HPDE6-E6E7 (cell line): Measurements from ENCODE around the gene ZCCHC14.
"Not testable (repeated sequence)": the region's sequence is repeated elsewhere in the genome, so short reads cannot be mapped to it uniquely, and the experiment has no call there.

Experiments
- DNase-seq: peaks from one replicate; pipeline ENCODE4 v3.0.0; 2011; ENCODE audit warnings: missing footprints; ENCODE audit errors: extremely low spot score

Gene ZCCHC14

DNA sequence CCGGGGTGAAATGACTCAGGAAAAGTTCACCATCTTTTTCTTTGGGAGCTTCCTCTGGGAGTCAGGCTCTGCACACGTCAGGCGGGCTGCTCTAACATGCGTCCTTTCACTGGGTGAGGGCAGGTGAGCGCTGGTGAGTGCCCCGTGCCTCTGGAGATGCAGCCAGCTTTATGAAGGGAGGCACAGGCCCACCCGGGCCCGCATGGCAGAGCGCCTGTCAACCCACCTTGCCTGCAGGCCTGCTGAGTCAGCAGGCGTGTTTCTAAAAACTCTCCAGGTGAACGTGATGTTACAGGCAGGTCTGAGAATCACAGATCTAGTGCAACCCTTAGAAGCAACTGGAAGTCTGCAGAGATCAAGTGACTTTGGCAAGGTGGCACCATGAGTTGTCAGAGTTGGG lies 82.3 kb downstream of the ZCCHC14 start:
- no peak for DNase-seq

- DNase-seq: no peak
These were observed 83.0 kb downstream of the ZCCHC14 start for GRCh38 chr16:87409781-87410180.

GRCh38 chr16:87409153-87409552 lies 83.7 kb downstream of the ZCCHC14 start:
- no peak for DNase-seq

GRCh38 chr16:87407511-87408112 lies 85.2 kb downstream of the ZCCHC14 start:
- no peak for DNase-seq

DNA sequence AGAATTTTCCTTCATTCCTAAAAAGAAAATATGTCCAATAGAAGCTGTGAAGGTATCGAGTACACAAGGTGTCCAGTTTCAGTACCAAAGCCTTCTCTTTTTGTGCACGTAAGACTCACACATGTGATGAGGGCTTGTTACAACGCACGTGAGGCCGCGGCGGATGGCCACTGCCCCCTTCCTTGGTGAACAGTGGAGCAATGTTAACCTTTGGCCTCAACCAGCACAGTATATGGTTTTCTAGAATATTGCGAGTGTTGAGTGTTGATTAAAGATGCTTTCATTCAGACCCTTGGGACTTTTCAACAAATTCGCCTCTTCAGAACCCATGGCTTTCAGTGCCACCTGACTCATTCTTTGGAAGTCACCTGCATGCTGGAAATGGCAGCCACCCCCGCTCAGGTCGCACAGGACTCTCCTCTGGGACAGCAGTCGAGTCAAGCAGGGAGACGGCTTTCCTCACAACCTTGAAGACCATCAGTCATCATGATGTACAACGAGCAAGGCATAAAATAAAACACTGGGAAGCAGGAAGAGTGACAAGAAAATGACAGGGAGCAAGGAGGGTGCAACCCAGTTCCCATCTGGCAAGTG lies 86.2 kb downstream of the ZCCHC14 start:
- no peak for DNase-seq

GRCh38 chr16:87404764-87405625 lies 87.8 kb downstream of the ZCCHC14 start:
- DNase-seq: no peak

- no peak for DNase-seq
These were observed 97.5 kb downstream of the ZCCHC14 start for GRCh38 chr16:87395181-87395842.

DNA sequence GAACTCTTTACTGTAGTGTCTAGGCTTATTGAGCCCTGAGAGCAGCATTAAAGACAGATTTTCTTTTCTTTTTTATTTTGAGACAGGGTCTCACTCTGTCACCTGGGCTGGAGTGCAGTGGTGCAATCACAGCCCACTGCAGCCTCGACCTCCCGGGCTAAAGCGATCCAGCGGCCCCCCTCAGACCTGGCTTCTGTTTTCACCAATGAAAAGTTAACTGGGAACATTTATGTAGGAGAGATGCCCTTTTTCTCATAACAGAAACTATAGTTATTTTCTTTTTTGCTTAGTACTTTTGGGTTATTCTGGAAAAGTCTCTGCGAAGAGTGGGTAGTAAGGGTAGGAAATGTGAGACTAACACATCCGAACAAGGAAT lies 99.2 kb downstream of the ZCCHC14 start:
- DNase-seq: no peak

DNA sequence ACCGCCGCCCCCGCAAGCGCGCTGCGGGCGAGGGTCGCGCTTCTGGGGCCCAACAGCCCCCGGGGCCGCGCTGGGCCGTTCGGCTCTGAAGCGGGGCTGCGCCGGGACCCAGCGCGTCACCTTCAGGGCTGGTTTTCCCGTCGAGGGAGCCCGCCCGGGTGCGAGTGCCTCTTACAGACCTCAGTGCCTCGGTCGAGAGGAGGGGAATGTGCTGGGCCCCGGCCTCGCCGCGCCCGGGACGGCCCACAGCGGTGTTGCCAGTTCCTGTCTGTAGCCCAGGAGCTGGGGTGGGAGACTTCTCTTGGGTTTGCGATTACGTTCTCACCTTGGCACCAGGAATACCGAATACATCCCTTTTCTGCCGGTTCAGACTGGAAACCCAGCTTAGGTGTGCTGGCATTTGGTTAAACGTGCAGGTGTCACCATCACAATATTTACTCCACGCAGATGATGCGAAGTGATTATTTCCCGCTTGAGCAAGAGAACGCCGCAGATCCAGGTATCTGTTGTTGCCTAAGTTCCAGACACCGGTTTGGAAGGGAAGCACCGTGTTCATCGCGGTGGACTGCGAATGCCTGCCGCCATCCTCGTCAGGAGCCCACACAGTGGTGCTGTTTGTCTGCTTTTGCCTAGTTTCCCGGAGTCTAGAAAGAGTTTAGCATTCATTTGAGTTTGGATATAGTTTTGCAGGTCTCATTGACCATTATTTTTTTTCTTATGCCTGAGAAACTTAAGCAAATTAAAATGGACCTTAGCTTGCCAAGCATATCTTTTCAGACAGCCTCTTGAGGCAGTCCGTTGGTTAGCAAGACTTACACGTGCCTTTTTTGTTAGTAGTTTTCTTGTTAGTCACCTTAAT lies 99.8 kb downstream of the ZCCHC14 start:
- no peak for DNase-seq

DNA sequence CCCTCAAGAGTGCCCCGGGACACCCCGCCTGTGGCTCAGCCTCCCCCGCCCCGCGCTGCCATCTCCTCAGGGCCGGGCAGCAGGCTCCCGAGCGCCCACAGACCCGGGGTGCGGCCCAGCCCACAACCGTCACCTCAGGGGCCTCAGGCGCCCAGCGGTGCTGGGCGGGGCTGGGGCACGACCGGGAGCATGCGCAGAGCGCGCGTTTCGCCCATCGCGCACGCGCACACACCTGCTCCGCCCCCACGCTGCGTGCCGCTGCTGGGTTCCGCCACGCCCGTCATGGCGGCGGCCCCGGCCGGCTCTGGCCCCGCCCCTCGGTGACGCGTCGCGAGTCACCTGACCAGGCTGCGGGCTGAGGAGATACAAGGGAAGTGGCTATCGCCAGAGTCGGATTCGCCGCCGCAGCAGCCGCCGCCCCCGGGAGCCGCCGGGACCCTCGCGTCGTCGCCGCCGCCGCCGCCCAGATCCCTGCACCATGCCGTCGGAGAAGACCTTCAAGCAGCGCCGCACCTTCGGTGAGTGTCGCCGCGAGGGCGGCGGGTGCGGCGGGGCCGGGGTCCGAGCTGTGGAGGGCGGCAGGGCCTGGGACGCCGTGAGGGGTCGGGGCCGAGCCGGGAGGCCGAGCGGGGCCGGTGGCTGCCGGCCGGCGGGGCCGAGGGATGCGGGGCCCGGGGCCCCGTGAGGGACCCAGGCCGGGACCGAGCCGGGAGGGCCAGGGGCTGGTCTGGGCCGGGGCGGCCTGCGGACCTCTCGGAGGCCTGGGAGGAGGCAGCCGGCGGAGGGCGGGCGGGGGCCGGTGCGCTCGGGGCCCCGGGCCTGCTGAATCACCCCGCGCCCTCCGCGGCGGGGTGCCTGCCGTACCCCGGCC lies 100.6 kb downstream of the ZCCHC14 start, which contains the start of gene MAP1LC3B:
Gene MAP1LC3B, plus strand, starts transcription at position 387 of the 871 bp plus-strand sequence. Its CDS starts 92 bp downstream, at position 479.
- DNase-seq: peak; percentile 91

- DNase-seq: no peak
These were observed 101.4 kb downstream of the ZCCHC14 start for GRCh38 chr16:87391324-87391949.

DNA sequence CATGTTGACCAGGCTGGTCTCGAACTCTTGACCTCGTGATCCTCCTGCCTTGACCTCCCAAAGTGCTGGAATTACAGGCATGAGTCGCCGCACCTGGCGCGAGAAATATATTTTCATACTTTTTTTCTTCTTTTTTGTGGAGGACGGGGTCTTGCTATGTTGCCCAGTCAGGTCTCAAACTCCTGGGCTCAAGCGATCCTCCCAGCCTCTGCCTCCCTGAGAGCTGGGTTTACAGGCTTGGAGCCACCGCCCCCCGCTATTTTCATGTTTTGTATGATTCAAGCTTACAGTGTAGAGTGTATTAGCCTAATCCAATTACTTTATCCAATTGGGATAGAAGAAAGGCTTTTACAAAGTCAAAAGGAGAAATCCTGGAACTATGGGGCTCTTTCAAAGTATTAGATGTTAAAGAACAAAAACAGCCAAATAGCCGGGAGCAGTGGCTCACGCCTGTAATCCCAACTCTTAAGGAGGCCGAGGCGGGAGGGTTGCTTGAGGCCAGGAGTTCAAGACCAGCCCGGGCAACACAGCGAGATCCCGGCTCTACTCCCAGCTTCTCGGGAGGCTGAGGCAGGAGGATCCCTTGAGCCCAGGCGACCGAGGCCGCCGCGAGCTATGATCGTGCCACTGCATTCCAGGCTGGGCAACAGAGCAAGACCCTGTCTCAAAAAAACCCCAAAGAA lies 102.0 kb downstream of the ZCCHC14 start:
- DNase-seq: no peak

DNA sequence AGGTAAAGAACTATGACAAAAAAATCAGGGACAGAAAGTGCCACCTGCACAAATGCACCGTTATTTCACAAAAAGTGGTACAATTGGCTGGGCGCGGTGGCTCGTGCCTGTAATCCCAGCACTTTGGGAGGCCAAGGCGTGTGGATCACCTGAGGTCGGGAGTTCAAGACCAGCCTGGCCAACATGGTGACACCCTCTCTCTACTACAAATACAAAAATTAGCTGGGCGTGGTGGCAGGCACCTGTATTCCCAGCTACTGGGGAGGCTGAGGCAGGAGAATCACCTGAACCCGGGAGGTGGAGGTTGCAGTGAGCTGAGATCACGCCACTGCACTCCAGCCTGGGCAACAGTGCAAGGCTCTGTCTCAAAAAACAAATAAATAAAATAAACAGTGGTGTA lies 102.9 kb downstream of the ZCCHC14 start:
- not testable (repeated sequence) for DNase-seq

- DNase-seq: no peak
These were observed 103.6 kb downstream of the ZCCHC14 start for GRCh38 chr16:87389245-87389644.

DNA sequence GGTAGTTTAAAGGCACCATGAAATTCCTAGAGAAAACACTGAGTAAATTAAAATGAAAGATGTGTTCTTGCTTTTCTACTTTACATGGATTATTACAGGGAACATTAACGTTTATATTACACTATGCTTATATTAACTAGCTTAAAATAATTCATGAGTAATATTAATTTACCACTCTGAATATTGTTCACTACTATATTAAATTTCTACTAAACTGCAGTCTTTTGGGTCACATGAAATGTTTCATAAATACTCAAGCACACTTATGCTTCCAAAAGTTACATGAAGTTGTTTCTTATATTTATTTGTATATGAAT lies 104.0 kb downstream of the ZCCHC14 start:
- no peak for DNase-seq

GRCh38 chr16:87387942-87388817 lies 104.6 kb downstream of the ZCCHC14 start:
- DNase-seq: peak; percentile 94

- DNase-seq: not testable (repeated sequence)
These were observed 108.0 kb downstream of the ZCCHC14 start for GRCh38 chr16:87384875-87385167.

DNA sequence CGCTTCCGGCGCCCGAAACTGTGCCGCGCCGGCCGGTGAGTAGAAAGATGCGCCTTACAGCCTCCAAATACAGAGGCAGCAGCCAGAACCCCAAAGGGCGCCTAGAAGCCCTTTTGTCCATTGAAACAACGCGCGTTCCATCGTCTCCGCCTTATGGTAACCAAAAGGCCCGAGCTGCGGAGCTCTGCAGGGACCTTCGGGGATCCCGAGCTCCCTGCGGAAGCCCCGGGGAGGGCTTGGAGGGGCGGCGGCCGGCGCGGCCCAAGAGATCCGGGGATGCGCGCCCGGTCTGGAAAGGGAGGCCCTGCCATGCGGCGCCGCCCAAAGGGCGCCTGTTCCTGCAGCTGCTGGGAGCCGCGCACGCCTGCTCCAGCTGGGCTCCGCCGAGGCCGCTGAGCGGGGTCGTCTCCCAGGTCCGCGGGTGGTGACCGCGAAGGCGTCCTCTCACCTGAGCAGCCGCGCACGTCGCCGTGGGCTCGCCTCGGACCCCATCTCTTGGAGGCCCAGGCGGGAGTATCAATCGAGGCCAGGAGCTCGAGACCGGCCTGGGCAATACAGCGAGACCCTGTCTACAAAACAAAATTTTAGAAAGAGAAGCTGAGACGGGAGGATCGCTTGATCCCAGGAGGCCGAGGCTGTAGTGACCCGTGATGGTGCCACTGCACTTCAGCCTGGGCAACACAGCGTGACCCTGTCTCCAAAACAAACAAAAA lies 108.5 kb downstream of the ZCCHC14 start:
- DNase-seq: peak; percentile 32
